Stimulated activated naive CD4-positive, alpha-beta T cell (primary cell): ENCODE data around the gene NAP1L2.
A peak's percentile ranks its signal among the peaks of the same experiment; 100 is the strongest.
"Not testable (repeated sequence)": the region's sequence is repeated elsewhere in the genome, so short reads cannot be mapped to it uniquely, and the experiment has no call there.

Experiments used
- DNase-seq, 6 experiments: peaks; one replicate each; lab custom pipeline; 2025; lab: John Stamatoyannopoulos, UW

The NAP1L2 gene, protein sequence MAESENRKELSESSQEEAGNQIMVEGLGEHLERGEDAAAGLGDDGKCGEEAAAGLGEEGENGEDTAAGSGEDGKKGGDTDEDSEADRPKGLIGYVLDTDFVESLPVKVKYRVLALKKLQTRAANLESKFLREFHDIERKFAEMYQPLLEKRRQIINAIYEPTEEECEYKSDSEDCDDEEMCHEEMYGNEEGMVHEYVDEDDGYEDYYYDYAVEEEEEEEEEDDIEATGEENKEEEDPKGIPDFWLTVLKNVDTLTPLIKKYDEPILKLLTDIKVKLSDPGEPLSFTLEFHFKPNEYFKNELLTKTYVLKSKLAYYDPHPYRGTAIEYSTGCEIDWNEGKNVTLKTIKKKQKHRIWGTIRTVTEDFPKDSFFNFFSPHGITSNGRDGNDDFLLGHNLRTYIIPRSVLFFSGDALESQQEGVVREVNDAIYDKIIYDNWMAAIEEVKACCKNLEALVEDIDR

DNA sequence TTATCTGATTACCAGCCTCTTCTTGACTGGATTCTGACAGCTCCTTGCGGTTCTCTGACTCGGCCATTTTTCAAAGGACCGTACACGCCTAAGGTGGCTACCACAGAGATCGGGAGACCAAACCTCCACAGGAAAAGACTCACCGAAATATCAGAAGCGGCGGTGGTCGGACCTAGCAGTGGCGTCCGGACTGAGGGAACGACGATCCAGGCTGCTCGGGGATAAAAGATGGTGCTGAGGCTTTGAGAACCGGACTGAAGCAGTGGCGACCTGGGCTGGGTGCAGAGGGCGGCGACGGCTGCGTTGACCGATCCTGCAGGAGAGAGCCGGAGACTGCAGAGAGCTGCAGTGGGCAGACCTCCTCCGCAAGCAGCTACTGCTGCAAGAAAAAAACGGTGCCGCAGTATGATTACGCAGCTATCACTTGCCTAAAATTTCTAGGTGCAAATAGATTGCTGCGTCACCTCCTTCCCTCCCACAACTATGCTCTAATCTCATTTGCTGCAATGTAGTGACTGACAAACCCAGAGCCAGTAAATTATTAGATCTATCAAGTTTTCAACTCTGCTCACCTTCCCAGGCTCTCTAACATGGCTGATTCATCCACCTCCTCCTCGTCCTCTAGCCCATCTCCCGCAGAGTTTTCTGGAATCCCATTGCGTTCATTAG lies at the start of gene NAP1L2:
Gene NAP1L2 (minus strand): TSS at position 426 of the 669 bp plus-strand sequence. CDS start 359 bp downstream, at position 67.
- peak; percentile 11 to 48 (median 35) for DNase-seq

DNA sequence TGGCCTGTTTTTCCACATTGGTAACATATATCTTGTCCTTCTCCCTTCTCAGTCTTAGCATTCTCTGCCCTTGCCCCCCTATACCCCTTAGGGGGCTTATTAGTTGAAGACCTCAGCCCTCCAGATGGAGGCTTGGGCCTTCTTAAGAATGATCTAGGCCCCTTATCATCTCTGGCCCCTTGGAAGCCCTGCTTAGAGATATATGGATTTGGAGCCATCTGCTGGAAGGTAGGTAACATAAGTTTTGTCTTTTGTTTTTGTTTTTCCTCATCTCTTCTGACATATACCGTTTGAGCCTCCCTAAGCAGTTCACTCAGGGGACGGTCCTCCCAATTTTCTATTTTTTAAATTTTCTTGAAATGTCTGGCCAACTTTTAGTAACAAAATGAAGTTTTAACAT lies 48.3 kb upstream of the NAP1L2 start:
- peak in 1 of 6 experiments; percentile 1 for DNase-seq

DNA sequence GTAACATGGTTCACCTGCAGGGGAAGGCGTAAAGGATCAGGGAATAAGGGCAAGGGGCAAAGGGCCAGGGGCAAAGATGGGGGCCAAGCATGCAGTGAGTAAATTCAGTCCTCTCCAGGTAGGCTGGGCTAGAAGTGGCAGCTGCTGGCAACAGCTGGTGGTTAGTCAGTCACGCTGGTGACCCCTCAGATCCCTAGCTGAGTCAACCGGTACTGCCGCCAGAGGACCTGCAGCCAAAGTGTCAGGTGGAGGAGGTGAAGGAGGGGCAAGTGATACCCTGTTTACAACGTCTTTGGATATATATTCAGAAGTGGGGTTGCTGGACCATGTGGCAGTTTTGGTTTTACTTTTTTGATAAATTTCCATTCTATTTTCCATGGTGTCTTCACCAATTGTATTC lies 24.6 kb upstream of the NAP1L2 start:
- no peak for DNase-seq

DNA sequence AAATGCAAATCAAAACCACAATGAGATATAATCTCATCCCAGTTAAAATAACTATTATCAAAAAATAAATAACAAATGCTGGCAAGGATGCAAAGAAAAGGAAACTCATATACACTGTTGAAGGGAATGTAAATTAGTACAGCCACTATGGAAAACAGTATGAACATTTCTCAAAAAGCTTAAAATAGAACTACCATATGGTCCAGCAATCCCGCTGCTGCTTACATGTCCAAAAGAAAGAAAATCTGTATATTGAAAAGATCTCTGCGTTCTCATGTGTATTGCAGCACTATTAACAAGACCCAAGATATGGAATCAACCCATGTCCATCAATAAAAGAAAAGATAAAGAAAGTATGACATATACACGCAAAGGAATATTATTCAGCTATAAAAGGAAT lies 3.0 kb upstream of the NAP1L2 start:
- no peak for DNase-seq

DNA sequence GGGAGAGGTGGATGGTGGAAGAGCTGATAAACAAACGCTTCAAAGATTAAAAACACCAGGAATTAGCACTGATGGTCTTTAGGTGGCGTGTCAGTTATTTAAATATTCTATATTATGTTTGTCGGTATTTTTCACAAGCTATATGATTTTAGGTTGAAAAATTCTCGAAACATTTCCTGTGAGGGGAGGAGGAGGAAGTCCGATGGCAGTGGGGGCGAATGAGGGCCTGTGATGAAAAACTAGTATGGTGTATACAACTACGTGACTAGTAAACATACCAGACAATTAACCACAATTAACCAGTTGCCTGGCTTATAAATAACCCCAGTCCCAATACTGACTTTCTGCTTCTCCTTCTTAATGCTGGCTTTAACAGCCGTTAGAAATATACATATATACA lies 595 bp upstream of the NAP1L2 start:
- peak in 2 of 6 experiments; percentile 15 to 30 for DNase-seq

DNA sequence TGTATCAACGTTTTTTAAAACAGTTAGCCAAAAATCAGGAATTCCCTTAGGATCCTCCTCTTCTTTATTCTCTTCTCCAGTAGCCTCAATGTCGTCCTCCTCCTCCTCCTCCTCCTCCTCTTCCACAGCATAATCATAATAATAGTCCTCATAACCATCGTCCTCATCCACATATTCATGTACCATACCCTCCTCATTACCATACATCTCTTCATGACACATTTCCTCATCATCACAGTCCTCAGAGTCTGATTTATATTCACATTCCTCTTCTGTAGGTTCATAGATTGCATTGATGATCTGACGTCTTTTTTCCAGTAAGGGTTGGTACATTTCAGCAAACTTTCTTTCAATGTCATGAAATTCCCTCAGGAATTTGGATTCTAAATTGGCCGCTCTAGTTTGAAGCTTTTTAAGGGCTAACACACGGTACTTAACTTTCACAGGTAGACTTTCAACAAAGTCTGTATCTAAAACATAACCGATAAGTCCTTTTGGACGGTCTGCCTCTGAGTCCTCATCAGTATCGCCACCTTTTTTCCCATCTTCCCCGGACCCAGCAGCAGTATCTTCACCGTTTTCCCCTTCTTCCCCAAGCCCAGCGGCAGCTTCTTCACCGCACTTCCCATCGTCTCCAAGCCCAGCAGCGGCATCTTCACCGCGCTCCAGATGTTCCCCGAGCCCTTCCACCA lies 771 bp downstream of the NAP1L2 start:
- DNase-seq, result peak in 1 of 6 experiments; percentile 12

DNA sequence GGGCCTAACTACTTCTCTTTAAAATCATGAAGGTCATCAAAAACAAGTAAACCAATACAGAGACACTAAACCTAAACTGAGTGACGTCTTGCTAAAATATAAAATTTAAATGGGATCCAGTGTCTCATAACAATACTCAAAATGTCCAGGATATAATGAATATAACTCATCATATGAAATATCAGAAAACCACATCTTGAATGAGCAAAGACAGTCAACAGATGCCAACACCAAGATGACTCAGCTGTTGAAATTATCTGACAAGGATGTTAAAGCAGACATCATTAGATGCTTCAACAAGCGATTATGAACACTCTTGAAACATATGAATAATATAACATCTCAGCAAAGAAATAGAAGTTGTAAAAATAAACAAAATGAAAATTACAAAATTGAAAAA lies 8.3 kb downstream of the NAP1L2 start:
- DNase-seq, result no peak

DNA sequence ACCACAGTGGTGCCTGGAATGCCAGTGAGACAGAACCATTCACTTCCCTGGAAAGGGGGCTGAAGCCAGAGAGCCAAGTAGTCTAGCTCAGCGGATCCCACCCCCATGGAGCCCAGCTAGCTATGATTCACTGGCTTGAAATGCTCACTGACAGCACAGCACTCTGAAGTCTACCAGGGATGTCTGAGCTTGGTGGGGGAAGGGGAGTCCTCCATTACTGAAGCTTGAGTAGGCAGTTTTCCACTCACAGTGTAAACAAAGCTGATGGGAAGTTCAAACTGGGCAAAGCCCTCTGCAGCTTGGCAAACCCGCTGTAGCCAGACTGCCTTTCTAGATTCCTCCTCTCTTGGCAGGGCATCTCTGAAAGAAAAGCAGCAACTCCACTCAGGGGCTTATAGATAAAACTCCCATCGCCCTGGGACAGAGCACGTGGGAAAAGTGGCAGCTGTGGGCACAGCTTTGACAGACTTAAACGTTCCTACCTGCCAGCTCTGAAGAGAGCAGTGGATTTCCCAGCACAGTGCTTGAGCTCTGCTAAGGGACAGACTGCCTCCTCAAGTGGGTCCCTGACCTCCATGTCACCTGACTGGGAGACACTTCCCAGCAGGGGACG lies 32.0 kb downstream of the NAP1L2 start:
- DNase-seq, result no peak

DNA sequence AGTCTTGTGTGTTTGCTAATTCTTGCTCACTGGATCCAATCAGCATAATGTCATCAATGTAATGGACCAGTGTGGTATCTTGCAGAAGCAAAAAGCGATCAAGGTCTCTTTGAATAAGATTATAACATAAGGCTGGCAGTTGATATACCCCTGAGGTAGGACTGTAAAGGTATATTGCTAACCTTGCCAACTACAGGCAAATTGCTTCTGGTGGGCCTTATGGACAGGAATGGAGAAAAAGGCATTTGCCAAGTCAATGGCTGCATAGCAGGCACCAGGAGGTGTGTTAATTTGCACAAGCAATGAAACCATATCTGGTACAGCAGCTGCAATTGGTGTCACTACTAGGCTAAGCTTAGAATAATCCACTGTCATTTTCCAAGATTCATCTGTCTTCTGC lies 45.7 kb downstream of the NAP1L2 start:
- not testable (repeated sequence) for DNase-seq
